Cardiac fibroblast (primary cell): ENCODE measurements around the gene NOS1AP.

ENCODE experiments used
- DNase-seq, 2 donors: peaks; one replicate each; pipeline versions ENCODE4 v3.0.0 to v3.0.0-alpha.2; 2010; ENCODE audit warnings: low read depth in 2 of 2
- H3K4me3 ChIP-seq, 2 donors: replicated peaks in 1 of 2; 1 replicate in 1 of 2; 2 replicates in 1 of 2; pipeline ENCODE4 v1.5.1; 2011; ENCODE audit warnings: low read depth in 2 of 2, low read length in 2 of 2, mild to moderate bottlenecking in 2 of 2, moderate library complexity in 1 of 2
- TF ChIP-seq, protein P1 (sequence below): IDR thresholded peaks from one replicate; pipeline ENCODE4 v1.5.1; 2011; ENCODE audit warnings: low read depth, mild to moderate bottlenecking, low read length, inconsistent platforms

Gene NOS1AP

DNA sequence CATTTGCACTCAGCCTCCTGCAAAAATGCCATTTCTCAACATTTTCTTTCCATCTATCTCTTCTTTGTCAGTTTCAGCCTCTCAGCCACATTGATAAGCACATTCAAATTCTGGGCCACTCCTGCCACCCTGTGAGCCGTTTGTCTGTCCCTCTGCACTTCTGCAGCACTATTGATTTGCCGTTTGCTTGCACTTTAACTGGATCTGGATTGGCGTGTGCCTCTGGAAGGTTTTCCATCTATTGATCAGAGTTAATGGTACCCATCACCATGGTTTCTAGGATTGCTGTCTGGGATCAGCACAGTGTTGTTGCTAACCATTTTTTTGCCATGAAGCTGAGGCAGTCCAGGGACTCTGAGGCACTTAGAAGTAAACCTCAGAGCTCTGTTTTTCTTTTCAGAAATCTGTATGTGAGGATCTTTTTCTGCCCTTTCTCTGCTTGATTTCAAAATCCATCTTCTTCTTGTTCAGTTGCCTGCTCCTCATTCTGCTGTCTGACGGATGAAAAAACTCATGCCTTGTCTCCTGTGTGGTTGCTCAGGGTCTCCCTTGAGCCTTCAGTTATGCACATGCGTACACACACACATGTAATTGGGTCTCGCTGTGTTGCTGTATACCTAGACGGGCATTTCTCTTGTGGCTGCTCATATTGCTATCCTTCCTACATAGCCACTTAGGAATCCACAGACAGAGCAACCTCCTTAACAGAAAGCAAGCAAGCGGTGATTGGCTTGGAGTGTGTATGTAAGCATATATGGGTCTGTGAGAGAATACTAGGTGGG lies 67.9 kb downstream of the NOS1AP start:
- H3K4me3 ChIP-seq = no peak overlapping the region
- TF ChIP-seq, protein P1, sequence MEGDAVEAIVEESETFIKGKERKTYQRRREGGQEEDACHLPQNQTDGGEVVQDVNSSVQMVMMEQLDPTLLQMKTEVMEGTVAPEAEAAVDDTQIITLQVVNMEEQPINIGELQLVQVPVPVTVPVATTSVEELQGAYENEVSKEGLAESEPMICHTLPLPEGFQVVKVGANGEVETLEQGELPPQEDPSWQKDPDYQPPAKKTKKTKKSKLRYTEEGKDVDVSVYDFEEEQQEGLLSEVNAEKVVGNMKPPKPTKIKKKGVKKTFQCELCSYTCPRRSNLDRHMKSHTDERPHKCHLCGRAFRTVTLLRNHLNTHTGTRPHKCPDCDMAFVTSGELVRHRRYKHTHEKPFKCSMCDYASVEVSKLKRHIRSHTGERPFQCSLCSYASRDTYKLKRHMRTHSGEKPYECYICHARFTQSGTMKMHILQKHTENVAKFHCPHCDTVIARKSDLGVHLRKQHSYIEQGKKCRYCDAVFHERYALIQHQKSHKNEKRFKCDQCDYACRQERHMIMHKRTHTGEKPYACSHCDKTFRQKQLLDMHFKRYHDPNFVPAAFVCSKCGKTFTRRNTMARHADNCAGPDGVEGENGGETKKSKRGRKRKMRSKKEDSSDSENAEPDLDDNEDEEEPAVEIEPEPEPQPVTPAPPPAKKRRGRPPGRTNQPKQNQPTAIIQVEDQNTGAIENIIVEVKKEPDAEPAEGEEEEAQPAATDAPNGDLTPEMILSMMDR = no peak
- no peak for DNase-seq

DNA sequence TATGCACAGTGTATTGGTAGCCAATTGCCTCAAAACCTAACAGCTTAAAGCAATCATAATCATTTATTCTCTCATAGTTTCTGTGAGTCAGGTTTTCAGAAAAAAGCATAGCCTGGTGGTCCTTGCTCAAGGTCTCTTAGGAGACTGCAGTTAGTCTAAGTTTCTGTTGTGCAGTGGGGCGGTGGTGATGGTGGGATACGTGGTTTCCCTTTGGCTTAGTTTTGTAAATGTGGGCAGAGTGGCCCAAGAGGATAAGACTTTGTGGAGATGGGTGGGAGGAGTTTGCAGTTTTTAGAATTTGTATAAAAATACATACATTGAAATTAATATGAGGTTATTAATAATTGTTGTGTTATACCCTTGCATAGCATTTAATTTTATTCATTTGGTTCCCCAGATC lies 68.6 kb downstream of the NOS1AP start:
- H3K4me3 ChIP-seq = no peak overlapping the region
- DNase-seq = no peak
- TF ChIP-seq, protein P1 = no peak

DNA sequence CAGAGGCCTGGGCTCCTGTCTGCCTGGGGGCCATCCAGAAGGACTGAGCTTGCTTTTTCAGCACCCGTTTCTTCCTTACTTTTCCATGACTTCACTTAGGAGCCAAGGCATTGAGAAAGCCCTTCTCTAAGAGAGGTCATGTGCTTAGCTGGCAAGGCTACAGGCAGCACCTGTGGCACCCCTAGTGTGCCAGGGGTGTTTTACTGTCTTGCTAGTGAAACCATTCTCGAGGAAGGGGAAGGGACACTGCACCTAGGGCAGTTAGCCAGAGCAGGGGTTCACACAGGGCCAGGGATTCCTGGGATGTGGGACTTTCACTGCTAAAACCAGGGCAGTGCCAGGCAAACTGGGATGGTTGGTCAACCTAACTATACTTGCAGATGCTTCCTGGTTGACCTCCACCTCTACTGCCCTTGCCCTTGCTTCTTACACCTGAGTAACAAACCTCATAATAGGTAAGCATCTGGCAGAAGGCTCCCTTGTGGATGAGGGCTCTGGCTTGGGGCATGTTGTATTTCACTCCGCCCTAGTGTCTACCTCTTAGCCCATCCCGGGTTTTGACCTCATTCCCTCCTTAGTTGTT lies 69.2 kb downstream of the NOS1AP start:
- no peak for DNase-seq
- H3K4me3 ChIP-seq = no peak overlapping the region
- TF ChIP-seq, protein P1 = no peak

DNA sequence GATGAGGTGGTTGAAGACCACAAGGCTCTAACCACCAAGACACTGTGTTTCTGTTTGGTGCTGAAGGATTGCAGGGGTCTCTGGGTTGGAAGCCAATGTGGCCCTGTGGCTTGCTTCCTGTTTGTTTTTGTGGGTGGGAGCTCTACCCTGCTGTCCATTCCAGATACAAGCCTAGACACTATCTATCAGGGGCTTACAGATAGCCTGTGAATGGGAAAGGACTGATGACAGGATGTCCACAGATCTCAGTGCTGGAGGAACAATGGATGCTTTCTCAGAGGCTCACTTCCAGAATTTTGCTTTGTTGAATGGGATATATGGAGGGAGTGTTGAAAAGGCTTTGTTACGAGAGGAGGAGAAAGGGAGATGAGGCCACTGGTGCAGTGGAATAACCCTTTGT lies 69.7 kb downstream of the NOS1AP start:
- DNase-seq = no peak

DNA sequence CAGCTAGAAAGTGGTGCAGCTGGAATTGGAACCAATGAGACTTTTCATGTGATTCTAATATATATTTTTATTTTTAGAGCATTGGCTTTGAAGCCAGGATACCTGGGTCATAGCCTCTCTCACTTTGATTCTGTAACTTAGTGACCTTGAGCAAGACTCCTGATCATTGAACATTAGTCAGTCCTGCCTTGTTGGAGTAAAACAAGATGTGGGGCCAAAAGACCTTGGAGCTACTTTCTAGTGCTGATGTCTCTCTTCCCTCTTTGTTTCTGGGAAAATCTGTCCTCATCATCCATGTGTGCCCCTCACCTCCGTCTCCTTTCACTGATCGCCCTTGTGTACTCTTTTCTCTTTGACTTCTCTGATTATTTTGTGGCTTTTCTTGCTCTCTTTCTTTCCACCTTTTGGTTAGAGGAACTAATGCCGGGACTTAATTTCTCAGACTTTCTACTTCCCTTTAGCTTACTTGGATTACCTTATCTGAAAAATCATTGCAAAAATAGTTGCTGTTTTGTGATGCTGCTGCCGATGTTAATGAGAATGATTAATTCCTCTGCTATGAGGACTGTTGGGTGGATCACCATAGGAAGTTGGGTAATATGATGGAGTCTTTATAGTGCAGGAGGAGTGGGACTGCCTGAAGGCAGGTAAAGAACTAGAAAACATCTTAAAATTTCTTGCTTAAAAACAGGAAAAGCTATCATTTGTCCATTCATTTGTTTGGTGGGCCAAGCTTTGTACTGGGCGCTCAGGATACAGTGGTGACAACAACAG lies 72.0 kb downstream of the NOS1AP start:
- TF ChIP-seq, protein P1 = no peak
- peak; percentile 47 to 73 for DNase-seq
- H3K4me3 ChIP-seq = no peak overlapping the region

More for the DNA sequence above, 69.7 kb downstream of the NOS1AP start:
- TF ChIP-seq, protein P1 = no peak
- H3K4me3 ChIP-seq = no peak overlapping the region

DNA sequence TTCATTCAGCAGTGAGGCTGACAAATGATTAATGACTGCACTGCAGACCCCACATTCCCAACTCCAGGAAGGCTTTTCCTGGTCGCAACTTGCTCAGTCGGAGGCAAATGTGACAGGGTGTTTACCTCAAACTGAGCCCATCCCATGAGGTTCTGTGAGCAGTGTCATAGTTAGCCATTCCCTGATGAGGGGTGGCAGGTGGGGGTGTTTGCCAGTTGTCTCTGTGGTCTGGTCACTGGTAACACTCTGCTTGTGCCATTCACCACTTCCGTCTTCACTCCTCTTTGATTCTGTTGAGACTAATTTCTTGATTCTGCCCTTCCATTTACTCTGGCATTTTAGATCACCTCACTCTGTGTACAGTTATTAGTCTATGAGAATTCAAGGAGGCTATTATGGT lies 73.5 kb downstream of the NOS1AP start:
- TF ChIP-seq, protein P1 = no peak
- H3K4me3 ChIP-seq = no peak overlapping the region
- no peak for DNase-seq
